T-helper 17 cell (primary cell): ENCODE results near the gene RGS7BP. TPM values are rescaled to one million over a fixed set of nuclear protein-coding genes. Genes with fewer than 3 reads are reported as not detected.

Source experiments
- ATAC-seq: fragments of 150-1000 bp; cut with Tn5 transposase; 2 replicates; pipeline ENCODE4 v1.10.0; 2021; ENCODE audit warnings: mild to moderate bottlenecking, moderate library complexity
- DNase-seq, 3 donors: peaks; one replicate each; pipeline versions ENCODE4 v3.0.0 to v3.0.0-alpha.2; 2020 to 2021
- H3K9me3 ChIP-seq: one replicate; pipeline ENCODE4 v1.7.0; 2013; ENCODE audit warnings: low read length, mild to moderate bottlenecking; ENCODE audit not compliant: control insufficient read depth, poor library complexity, severe bottlenecking
- H3K27ac Mint-ChIP-seq: one replicate; pipeline ENCODE4 v1.8.0; 2022; ENCODE audit warnings: mild to moderate bottlenecking, moderate library complexity, mixed read lengths
- H3K27me3 Mint-ChIP-seq: one replicate; pipeline ENCODE4 v1.8.0; 2022; ENCODE audit warnings: mixed read lengths
- H3K36me3 Mint-ChIP-seq: one replicate; pipeline ENCODE4 v1.8.0; 2022; ENCODE audit warnings: low read depth, mixed read lengths
- H3K4me1 Mint-ChIP-seq: one replicate; pipeline ENCODE4 v1.8.0; 2022; ENCODE audit warnings: mild to moderate bottlenecking, mixed read lengths
- H3K4me3 Mint-ChIP-seq: one replicate; pipeline ENCODE4 v1.8.0; 2022; ENCODE audit warnings: mild to moderate bottlenecking, moderate library complexity, mixed read lengths
- total RNA-seq, 4 donors: library from RNA in 2 of 4; stranded (reverse) in 2 of 4; gene quantifications; one replicate each; pipeline ENCODE4 v1.2.3 and lab custom pipeline; 2022 to 2026

Gene RGS7BP
- total RNA-seq, 2 donors from 2014 or later = not detected

GRCh38 chr5:64655596-64655995 lies 149.8 kb downstream of the RGS7BP start:
- H3K27me3 Mint-ChIP-seq = peaks cover 4% of the 10 kb centered on the region
- no peak overlapping the region for H3K27ac Mint-ChIP-seq
- no peak for DNase-seq
- H3K9me3 ChIP-seq = no peaks in the 10 kb centered on the region
- no peak overlapping the region for H3K4me3 Mint-ChIP-seq
- no peak for ATAC-seq
- peaks cover 2% of the 10 kb centered on the region for H3K36me3 Mint-ChIP-seq
- no peaks in the 10 kb centered on the region for H3K4me1 Mint-ChIP-seq

- no peak for ATAC-seq
- Mint-ChIP-seq H3K27ac (no peak overlapping the region), H3K27me3 (peaks cover 9% of the 10 kb centered on the region), H3K4me3 (no peak overlapping the region), H3K4me1 (no peaks in the 10 kb centered on the region), H3K36me3 (peaks cover 2% of the 10 kb centered on the region)
- DNase-seq = no peak
- H3K9me3 ChIP-seq = no peaks in the 10 kb centered on the region
These were observed 153.5 kb downstream of the RGS7BP start for GRCh38 chr5:64659289-64659688.

Other genes with a start within 250 kb of the RGS7BP start
- not detected for gene SHISAL2B, start 184.5 kb downstream of the RGS7BP start, total RNA-seq